Endometrium (tissue), 2 donors: ENCODE data around the gene CLIP4.
"Not testable (repeated sequence)": the region's sequence is repeated elsewhere in the genome, so short reads cannot be mapped to it uniquely, and the experiment has no call there.

Source experiments
- FAIRE-seq: peaks from 2 replicates; lab custom pipeline; 2012; peaks lifted over from hg19 to GRCh38; lab: Jason Lieb, UNC
- donor health status: control.
- donor health status: control.

CLIP4 gene

DNA sequence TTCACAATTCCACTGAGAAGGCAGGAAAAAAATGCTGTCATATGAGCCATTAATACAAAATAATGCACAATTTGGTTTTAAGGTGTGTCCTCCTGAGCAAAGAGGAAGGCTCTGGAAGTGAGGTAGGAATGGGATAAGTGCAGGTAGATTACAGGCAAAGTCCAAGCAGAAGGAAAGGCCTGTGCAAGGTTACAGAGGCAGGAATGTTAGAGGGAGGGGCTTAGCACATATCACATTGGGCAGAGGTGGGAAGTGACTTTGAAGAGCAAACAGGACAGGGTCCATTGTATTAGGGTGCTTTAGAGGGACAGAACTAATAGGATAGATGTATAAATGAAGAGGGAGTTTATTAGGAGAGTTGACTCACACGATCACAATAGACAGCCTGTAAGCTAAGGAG, 14.7 kb upstream of the CLIP4 start:
- no peak for FAIRE-seq

DNA sequence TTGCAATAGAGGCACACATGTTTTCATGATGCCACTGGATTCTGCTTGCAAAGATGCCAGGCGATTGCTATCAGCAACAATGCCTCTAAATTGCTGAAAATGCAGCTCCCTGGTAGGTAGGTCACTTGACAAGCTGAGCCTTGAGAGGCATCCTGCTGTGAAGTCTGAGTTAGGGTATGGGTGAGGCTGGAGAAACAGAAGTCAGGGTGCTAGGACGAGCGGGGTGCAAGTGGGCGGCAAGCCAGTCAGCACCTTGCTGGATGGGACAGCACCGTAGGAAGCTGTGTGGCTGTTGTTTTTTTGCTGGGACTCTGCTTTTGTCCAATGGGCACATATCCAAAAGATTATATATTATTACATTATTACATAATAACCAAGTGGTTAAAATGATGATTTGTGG, 10.5 kb upstream of the CLIP4 start:
- no peak for FAIRE-seq

- FAIRE-seq = no peak
Measured at GRCh38 chr2:29105375-29105774, 9.8 kb upstream of the CLIP4 start.

GRCh38 chr2:29106256-29106655, 9.0 kb upstream of the CLIP4 start:
- FAIRE-seq = no peak

DNA sequence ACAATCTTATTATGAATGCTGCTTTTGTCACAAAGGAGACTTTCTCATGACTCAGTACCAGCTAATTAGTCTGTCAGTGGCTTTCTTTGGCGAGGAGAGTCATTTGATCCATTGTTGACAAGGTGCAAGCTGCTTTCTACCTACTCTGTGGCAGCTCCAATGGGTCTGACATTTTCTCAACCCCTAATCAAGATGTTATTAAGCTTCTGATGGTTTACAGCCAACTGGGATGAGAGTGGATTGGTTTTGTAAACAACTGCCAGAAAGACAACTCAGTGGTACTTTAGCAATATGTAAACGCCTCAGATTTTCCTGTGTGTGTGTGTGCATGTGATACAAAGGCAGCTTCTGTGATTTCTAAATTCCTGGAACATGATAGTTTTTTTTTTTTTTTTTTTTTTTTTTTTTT, 8.2 kb upstream of the CLIP4 start:
- no peak for FAIRE-seq

DNA sequence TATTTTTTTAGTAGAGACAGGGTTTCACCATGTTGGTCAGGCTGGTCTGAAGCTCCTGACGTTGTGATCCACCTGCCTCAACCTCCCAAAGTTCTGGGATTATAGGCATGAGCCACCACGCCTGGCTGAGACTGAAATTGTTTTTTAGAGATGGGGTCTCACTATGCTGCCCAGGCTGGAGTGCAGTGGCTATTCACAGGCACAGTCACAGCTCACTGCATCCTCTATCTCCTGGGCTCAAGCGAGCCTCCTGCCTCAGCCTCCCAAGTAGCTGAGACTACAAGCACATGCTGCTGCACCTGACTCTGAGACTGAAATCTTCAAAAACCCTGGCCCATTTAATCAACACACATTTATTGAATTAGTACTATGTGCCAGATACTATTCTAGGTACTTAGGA, 7.7 kb upstream of the CLIP4 start:
- FAIRE-seq = not testable (repeated sequence)

- FAIRE-seq = no peak
Measured at GRCh38 chr2:29108225-29108624, 7.0 kb upstream of the CLIP4 start.

DNA sequence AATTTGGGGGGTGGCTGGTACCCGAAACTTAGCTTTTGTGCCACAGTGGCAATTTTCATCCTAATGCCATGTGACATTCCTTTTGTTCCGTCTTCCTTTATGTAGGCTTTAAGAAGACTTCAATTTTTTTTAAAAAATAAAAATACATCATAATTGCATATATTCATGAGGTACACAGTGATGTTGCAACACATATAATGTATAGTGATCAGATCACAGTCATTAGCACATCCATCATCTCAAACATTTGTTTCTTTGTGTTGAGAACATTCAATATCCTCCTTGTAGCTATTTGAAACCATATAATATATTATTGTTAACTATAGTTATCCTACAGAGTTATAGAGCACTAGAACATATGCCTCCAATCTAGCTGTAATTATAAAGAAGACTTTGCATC, 6.0 kb upstream of the CLIP4 start:
- FAIRE-seq = no peak

DNA sequence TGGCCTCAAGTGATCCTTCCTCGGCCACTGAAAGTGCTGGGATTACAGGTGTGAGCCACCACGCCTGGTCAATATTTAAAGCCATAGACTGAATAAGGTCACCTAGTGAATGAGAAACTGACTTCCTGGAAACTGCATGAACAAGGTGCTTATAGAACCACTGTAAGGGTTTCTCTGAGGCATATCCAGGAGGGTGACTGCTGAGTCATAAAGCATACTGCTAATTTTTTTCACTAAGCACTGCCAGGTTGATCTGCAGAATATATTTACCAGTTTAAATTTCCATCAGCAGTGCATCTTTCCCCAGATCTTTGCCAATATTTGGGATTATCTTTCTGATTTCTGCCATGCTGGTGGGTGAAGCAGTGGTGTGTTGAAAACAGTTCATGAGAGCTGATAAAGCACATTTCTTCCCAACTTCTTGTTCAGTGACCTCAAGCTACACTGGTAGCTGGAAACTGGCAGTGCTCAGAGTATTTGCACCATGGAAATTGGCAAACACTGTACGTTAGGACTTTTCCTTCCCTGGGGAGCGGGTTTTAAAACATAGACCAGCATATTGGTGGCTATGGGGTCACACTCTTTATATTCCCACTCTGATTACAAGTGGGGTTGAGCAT, 4.2 kb upstream of the CLIP4 start:
- no peak for FAIRE-seq

DNA sequence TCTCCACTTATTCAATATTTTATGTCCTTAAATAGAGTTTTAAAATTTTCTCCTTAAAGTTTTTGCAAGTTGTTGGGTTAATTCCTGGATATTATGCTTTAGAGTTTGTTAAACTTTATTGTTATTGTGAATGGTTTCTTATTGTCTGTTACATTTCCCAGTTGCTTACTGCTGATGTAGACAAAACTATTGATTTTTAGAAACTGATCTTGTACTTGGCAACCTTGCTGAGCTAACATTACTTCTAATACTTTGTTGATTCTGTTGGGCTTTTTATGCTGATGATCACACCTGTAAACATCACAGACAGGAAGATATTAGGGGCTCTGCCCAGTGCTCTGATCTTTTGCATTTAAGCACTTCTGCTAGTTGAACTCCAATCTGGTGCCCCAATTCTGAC, 2.8 kb upstream of the CLIP4 start:
- no peak for FAIRE-seq

- no peak for FAIRE-seq
Measured at GRCh38 chr2:29113027-29113686, 2.1 kb upstream of the CLIP4 start.

- FAIRE-seq = no peak
Measured at GRCh38 chr2:29113891-29114321, 1.3 kb upstream of the CLIP4 start.

GRCh38 chr2:29114586-29114945, 649 bp upstream of the CLIP4 start:
- no peak for FAIRE-seq

- FAIRE-seq = no peak
Measured at GRCh38 chr2:29115797-29116781, 874 bp downstream of the CLIP4 start.

DNA sequence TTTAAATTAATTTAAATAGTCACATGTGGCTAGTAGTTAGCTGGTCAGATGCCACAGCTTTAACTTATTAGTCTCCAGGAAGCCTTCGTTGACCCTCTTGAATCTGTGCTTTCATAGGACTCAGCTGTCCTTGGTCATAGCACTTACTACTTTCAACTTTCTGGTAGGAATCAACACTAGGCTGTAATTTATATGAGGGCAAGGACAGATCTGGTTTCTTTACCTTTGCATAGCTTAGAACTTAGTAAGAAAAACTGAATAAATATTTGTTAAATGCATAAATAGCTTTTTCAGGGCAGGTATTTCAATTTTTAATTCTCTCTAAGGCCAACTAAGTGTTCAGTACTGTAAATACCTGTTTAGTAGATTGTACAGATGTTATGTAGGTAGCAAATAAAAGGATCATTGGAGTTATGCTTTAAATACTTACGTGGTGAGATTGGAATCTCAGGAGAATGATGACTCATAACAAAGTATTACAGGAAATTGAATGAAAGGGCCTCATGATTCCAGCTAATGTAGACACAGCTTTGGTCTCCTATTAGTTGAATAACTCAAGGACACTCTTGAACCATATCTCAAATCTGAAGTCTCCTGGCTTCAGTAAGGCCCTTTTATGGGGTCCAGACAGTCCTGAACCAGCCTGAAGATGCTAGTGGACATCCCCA, 2.6 kb downstream of the CLIP4 start:
- FAIRE-seq = no peak

GRCh38 chr2:29119211-29119610, 4.0 kb downstream of the CLIP4 start:
- FAIRE-seq = no peak

GRCh38 chr2:29120846-29121245, 5.6 kb downstream of the CLIP4 start:
- no peak for FAIRE-seq

DNA sequence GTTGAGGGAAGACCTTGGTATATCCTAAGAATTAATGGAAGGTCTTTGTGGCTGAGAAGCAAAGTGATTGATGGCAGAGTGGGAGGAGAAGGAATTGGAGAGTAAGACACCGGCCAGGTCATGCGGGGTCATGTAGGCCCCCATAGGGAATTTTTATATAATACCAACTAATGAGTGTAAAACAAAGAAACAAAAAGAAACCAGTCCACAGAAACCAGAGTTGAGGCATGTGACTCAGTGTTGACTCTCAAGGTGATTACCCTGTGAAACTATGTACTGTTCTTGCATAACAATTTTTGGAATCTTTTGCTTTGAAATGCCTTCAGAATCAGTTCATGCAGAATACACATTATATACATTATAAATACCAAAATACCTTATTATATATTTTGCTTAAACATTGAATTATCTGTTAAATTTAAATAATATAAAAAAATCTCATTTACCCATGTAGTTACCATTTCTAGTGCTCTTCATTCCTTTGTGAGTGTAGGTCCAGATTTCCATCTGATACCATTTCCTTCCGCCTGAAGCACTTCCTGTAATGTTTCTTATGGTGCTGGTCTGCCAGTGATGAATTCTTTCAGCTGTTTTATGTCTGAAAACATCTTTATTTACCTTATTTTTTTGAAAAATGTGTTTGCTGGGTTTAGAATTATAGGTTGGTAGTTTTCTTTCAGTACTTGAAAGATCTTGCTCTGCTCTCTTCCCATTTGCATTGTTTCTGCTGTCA, 8.6 kb downstream of the CLIP4 start:
- no peak for FAIRE-seq

DNA sequence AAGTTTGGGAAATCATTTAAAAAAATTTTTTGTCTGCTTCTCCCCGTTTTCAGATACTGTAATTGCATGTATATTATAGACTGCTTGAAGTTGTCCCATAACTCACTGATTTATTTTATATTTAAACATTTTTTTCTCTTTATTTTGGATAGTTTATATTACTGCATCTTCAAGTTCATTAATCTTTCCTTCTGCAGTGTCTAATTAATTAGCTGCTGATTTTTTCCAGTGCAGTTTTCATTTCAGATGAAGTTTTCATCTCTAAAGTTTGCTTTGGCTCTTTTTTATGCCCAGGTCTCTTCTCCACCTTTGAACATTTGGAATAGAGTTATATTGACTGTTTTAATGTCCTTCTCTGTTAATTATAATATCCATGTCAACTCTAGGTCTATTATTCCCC, 9.3 kb downstream of the CLIP4 start:
- no peak for FAIRE-seq

DNA sequence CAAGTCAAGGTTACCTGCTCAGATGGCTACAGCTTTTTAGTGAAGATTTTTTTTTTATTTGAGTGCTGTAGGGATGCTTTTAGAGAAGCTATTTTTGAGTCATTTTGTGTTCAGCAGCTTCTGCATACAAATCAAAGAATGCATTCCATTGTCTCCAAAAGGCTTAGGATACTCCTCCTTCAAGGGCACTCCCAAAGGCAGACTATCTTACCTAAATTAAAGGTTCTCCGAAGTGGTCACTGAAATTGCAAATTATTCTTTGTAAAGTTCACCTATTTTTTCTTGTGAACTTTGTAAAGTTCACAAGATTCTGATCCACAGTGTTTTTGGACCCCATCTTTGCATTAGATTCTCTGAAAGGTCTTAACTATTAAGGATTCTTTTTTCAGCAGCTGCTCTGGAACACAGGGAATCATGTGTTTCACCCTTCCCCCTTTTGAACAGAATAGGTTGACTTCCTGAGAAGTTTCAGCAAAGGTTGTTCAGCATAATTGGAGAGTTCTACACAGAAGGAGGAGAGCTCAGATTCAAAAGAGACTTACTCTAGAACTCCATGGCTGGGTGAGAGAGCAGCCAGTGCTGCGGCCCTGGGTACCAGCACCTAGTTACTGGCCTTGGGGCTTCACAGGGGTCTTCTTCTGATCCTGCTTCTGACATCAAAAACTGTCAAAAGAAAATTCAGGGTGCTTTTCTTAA, 14.5 kb downstream of the CLIP4 start:
- FAIRE-seq = no peak

DNA sequence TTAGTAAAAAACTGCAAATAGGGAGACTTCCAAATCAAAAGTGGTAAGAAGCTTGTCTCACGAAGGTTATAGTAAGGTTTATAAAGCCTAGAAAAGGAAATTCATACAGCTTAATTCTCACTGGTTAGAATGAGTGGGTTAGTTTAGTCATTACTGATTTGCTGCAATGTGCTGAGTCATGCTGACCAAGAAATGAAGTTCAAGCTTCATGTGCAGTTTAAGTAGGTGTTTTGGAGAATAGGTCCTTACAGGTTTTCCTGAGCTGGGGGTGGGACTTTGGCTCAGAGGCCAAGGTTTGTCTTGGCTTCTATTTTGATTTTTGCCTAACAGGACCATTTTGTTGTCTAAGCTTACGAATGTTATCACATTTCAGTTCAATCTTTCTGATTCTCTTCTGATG, 15.1 kb downstream of the CLIP4 start:
- FAIRE-seq = no peak
